Activated CD8-positive, alpha-beta memory T cell treated with anti-CD3 and anti-CD28 coated beads, Interleukin-2, amount 50 U/mL, for 24 hours (primary cell): ENCODE data around the gene CD244.
"Not testable (repeated sequence)": the region's sequence is repeated elsewhere in the genome, so short reads cannot be mapped to it uniquely, and the experiment has no call there.

Experiments
- DNase-seq: peaks from one replicate; pipeline ENCODE4 v3.0.0-alpha.2; 2020; ENCODE audit errors: extremely low read depth

CD244 gene

DNA sequence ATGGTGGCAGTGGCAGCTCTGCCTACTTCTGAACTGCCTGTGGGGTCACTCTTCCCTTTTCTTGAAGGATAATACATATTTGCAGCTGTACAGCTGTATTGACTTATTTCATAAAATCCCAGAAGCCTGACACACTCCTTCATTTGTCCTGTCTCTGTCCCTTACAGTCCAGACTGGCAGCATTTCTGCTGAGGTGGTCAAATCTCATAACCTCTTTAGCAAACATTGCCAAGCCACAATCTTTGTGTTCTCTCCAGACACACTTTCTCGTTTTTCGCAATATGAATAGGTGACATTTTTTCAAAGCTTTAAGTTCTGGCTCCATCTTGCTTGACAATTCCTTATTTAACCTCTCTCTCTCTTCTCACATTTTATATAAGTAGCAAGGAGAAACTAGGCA lies 51.5 kb downstream of the CD244 start:
- no peak for DNase-seq

DNA sequence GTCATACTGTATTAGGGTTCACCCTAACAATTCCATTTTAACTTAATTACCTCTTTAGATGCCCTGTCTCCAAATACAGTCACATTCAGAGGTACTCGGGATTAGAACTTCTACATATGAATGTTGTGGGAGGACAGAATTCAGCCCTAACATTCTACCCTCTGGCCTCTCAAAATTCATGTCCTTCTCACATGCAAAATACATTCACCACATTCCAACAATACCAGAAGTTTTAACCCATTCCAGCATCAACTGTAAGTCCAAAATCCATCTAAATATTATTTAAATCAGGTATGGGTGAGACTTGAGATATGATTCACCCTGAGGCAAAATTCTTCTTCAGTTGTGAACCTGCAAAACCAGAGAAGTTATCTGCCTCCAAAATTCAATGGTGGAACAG lies 52.2 kb downstream of the CD244 start:
- no peak for DNase-seq

DNA sequence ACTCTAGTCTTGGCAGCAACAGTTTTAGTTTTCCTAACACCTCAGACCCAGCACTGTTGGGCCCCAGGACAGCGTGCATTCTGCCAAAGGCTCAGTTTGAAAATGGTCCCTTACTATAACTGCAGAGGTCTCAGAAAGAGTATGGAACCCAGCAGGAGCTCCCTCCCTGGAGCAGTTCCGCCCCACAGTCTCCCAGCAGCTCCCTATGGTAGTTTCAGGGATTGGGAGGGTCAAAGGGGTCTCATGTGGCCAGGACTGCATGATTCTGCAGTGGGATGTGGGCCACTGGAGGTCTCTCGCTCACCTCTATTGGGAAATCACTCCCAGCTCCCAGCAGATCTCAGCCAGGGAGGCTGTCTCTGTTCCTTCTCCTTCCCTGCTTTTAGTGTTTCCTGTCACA lies 54.4 kb downstream of the CD244 start:
- no peak for DNase-seq

DNA sequence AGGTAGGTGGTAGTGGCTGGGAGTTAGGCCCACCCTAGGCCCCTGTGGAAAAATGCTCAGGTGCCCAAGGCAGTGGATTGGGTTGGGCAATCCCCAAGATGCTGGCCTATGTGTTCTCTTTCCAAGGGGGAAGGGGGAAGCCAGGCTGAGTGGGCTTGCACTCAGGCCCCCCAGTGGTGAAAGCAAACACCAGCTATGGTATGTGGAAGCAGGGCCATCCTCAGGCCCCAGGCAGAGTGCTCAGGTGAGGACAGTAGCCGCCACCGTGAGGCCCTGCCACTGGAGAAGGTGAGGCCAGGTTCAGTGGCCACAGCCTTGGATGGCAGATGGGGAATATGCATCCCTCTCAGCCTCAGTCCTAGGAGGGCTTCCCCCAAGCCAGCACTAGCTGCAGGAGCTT lies 54.9 kb downstream of the CD244 start:
- DNase-seq: no peak

DNA sequence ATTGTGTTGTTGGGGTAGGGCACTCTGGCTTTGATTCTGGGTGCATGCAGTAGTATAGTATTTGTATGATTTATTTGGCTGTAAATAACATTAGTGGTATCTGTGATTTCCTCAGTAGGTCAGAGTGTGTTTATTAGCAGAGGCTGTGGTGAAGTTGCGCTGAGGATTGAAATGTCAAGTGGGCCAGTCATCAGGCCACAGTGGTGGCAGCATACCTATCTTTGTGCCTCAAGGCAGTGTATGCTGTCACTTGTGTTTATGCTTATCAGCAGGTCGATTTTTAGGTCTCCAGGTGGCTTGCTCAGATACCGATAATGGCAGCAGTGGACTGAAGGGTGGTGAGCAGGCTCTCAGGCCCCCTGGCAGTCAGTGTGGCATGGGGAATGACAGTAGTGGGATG lies 55.4 kb downstream of the CD244 start:
- DNase-seq: no peak

DNA sequence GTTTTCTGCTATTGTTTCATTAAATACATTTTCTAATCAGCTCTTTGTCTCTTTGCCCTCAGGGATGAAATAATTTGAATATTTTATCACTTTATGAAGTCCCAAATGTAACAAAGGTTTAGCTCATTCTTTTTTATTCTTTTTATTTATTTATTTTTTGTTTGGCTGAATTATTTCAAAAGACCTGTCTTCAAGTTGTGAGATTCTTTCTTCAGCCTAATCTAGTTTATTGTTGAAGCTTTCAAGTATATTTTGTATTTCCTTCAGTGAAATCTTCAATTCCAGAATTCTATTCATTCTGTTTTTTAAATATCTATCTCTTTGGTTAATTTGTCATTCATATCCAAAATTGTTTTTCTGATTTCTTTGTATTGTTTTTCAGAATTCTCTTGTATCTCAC lies 55.9 kb downstream of the CD244 start:
- DNase-seq: no peak

DNA sequence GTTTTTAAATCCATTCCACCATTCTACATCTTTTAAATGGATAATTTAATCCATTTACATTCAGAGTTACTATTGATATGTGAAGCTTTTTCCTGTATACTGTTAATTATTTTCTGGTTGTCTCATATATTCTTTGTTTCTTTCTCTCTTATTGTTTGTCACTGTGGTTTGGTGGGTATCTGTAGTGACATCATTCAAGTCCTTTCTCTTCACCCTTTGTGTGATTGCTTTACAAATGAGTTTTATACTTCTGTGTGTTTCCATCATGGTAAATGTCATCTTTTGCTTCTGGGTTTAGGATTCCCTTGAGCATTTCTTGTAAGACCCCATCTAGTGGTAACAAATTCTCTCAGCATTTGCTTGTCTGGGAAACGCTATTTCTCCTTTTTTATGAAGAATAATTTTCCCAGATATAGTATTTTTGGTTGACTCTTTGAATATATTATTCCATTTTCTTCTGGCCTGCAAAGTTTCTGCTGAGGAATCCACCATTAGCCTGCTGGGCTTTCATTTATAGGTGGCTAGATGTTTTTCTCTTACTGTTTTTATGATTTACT lies 56.5 kb downstream of the CD244 start:
- DNase-seq: no peak

DNA sequence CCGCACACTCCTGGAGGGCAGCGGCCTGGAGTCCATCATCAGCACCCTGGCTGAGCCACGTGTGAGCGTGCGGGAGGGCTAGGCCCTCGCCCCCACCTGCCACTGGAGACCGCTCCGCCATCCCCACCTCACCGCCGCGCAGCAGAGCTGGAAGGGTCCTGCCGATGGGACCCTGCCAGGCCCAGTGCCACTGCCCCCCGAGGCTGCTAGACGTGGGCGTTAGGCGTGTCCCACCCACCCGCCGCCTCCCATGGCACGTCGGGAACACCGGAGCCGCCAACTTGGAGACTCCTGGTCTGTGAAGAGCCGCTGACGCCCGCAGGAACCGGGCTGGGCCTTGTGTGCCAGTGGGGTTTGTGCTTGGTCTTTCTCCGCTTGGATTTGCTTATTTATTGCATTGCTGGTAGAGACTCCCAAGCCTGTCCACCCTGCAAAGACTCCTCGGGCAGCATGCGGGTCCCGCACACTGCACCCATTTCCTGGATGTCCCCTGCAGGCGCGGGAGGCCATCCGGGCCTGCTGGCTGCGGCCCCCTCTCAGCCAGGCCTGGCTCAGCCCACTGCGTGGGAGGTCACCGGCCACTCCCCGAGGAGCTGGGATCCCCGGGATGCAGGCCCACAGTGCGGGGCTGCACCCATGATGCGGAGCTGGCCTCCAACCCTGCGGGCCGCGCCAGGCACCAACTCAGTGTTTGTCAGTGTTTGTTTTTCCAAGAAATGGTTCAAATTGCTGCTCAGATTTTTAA lies 60.7 kb downstream of the CD244 start:
- DNase-seq: no peak

DNA sequence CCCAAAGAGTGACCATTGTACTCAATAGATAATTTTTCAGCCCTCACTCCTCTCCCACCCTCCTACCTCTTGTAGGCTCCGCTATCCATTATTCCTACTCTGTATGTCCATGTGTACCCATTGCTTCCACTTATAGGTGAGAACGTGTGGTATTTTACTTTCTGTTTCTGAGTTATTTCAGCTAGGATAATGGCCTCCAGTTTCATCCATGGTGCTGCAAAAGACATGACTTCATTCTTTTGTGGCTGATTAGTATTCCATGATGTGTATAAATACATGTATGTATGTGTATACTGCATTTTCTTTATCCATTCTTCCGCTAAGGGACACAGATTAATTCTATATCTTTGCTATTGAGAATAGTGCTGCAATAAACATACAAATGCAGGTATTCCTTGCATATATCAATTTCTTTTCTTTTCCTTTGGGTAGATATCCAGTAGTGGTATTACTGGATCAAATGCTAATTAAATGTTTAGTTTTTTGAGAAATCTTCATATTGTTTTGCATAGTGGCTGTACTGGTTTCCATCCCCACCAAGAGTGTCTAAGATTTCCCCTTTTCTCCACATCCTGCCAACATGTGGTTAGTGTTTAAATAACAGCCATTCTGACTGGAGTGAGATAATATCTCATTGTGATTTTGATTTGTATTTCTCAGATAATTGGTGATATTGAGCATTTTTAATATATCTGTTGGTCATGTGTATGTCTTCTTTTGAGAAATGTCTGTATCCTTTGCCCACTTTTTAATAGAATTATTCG lies 61.9 kb downstream of the CD244 start:
- no peak for DNase-seq

DNA sequence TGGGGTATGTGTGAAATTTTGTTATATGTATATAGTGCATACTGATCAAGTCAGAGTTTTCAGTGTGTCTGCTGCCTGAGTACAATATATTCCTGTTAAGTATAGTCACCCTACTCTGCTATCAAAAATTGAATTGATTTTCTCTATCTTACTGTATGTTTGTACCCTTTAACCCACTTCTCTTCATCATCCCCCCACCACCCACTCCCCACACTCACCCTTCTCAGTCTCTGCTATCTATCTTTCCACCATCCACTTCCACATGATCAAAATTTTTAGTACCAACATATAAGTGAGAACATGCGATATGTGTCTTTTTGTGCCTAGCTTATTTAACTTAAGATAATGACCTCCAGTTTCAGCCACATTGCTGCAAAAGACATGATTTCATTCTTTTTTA lies 62.5 kb downstream of the CD244 start:
- DNase-seq: no peak

DNA sequence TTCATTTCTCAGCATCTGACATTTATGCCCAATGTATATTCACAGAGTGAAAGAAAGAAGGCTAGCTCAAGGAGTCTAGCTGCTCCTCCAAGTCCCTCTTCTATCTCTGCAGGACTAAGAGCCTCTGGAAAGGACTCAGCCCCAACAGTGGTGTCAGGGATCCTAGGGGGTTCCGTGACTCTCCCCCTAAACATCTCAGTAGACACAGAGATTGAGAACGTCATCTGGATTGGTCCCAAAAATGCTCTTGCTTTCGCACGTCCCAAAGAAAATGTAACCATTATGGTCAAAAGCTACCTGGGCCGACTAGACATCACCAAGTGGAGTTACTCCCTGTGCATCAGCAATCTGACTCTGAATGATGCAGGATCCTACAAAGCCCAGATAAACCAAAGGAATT lies 63.0 kb downstream of the CD244 start:
- DNase-seq: no peak

DNA sequence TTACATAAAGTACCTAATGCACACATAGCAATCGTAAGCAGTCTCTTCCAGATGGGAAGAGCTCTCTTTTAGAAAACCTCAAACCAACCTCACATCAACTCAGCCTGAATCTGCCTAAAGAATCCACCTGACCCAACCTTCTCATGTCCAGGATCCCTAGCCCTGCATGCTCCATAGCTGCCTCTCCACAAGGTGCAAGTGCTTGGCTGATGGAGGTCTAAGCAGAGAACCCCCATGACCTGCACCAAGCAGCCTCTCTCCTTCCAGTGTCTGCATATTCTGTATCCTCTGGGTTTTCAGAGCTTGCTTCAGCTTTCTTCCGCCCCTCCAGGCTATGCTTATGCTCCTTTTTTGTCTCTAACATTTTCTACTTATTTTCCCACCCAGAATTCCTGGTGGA lies 64.2 kb downstream of the CD244 start:
- no peak for DNase-seq

DNA sequence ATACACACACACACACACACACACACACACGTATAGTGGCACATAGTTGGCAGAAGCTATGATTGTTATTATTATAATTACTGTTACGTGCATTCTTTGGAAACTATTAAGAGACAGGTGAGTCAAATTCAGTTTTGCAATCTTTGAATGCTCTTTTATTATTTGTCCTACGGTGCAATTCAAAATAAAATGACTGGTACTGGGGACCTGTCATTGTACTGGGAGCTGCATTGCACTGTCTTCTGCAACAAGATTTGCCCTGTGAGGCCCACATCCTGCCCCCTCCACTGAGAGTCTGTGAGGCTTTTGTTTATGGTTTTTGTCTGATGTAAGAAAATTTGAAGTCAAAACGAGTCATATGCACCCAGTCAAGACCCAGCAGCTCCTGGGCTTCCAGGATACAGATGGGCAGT lies 64.8 kb downstream of the CD244 start:
- no peak for DNase-seq

DNA sequence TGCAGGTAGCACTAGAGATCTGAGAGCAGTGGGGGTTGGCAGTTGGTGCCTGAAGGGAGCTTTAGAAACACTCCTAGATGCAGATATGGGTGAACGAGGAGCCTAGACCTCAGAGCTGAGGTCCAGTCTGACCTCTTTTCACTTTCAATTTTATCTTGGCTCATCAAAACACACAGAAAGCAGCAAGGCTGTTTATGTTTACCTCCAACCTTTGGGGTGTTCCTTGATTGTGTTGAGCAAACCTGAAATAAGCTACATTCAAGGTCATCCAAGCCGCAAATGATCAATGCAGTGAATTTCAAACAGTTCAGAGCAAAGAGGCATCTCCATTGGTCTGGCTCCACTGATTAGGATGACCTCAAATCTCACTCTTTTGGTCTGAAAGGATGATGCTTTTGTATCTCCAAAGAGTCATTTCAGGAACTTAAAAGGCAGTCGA lies 65.4 kb downstream of the CD244 start:
- DNase-seq: no peak

DNA sequence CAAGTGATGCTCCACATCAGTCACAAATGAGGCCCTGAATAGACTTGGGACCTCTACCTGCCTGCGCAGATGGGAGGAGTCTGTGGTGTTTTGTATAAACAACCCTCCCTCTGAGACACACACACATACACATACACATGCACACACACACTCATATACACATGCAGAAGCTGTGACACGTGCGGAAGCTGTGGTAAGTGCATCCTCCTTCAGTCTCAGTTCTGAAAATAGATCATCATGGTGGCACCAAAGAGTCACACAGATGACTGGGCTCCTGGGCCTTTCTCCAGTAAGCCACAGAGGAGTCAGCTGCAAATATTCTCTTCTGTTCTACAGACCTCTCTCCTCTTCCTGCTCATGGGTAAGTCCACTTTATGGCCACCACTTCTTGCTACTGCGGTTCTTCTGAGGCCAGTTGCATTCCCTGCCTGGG lies 66.7 kb downstream of the CD244 start, which contains the start of gene LY9:
Gene LY9, plus strand, starts transcription at position 224 of the 433 bp plus-strand sequence. Its CDS starts 14 bp downstream, at position 238.
- peak; percentile 49 for DNase-seq

DNA sequence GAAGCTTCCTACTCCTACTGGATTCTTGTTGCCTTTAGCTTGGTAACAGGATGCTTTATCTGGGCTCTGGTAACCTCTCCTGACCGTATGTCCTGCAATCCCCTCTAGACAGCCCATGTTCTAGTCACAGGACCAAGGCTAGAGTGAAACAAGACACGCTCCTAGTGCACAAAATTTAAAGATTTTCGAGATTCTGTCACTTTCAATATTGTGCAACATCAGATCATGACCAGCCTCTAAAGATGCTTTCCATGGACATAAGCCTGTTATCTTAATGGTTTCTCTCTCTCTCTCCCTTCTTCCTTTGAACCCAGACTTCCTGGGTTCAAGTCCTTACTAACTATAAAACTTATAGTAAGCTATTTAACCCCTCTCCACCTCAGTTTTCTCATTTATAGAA lies 68.3 kb downstream of the CD244 start:
- no peak for DNase-seq

DNA sequence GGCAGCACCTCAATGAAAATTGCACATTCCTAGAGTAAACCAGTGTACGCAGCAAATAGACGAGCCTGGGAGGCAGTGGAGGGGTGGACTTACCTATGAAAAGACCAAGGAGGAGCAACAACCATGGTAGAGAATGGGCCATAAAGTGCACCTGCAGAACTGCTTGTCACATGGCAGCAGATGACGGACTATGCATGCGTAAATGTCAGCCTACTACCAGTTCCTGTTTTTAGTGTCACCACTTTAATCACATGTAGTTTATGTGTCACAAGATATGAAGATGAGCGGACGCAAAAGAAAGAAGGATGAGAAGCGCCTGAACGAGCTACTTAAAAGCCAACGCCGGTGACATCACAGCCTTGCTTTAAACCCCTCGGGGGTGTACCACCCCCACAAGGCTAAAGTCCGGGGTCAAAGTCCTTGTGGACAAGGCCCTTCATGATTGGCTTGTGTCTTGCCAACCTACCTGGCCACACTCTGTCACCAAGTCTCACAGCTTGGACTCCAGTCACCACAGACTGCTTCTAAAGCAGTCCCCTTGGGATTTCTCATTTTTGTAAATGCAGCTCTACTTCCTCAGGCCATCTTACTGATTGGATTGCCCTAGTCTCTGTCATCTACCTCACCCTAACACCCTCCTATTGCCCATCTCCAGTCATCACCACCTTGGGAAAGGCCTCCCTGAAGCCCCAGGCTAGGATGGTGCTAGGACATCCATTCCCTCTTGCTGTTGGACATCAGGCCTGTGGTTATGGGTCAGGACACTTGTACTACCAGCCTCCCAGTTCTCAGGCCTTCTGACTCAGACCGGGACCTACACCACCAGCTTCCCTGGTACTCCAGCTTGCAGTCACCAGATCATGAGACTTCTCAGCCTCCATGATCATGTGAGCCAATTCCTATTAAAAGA lies 72.7 kb downstream of the CD244 start:
- DNase-seq: no peak

DNA sequence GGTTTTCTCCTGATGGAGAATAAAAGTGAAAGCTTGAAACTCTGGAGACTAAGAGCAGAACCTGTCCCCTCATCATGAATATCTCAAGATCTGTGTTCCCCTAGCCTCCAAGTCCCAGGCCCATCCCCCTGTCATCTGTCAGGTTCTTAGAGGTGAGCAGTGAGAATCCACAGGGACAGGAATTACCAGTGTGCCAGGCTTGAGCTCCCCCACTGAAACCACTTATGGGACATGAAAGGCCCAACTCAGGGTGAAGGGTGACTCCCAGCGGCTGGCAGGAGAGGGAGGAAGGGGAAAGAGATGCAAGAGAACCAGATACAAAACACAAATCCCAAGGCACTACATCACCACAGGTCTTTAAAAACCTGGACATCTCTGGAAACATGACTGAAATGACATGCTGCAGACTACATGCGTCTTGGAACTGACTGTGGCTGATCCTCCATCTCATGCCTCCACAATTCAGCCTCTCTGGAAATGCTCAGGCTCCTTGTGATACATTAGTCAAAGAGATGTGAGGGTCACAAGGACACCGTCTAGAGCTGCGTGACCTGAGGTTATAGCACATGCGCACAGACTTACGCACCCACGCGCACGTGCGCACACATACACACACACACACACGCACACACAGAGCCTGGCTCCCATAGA lies 73.5 kb downstream of the CD244 start:
- no peak for DNase-seq

DNA sequence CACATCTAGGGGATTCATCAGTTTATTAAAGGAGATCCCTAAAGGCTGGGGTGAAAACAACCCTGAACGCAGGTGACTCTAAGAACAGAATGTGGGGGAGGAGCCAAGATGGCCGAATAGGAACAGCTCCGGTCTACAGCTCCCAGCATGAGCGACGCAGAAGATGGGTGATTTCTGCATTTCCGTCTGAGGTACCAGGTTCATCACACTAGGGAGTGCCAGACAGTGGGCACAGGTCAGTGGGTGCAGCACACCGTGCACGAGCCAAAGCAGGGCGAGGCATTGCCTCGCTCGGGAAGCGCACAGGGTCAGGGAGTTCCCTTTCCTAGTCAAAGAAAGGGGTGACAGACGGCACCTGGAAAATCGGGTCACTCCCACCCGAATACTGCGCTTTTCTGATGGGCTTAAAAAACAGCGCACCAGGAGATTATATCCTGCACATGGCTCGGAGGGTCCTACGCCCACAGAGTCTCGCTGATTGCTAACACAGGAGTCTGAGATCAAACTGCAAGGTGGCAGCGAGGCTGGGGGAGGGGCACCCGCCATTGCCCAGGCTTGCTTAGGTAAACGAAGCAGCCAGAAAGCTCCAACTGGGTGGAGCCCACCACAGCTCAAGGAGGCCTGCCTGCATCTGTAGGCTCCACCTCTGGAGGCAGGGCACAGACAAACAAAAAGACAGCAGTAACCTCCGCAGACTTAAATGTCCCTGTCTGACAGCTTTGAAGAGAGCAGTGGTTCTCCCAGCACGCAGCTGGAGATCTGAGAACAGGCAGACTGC lies 79.5 kb downstream of the CD244 start:
- DNase-seq: not testable (repeated sequence)

DNA sequence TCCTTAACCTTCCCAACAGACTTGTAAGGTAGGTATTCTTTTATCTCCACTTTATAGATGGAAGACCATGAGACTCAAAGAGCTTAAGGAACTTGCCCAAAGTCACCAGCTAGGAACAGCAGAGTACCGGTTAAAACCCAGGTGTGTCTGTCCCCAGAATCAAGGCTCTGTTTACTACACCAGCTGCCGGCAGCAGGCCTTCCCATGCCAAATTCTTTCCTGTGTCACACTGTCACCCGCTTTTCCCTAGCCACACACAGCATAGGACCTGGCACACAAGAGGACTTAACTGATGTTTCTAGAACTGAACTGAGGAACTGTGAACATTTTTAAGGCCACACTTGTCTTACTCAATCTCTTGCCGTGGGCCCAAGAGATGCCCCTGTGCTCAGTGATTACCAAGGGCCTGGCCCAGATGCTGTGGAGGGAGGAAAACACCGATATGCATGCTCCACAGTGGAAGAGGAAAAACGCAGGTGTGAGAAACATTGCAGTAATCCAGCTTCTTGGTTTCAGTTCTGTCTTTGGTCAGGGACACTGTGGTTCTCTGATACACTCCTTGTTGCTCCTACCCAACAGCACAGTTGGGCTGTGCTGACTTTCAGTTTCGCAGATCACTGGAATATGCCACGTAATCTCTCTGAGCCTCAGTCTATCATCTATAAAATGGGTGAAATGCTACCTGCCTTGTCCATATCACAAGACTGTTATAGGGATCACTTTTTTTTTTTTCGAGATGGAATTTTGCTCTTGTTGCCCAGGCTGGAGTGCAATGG lies 80.6 kb downstream of the CD244 start:
- no peak for DNase-seq
